Parathyroid adenoma (tissue), 2 donors: ENCODE measurements around the gene SLC16A7.

Experiments used
- H2AFZ ChIP-seq: fragments of 300-600 bp; sonication (generic); one replicate; pipeline ENCODE4 v1.7.0; 2017; ENCODE audit warnings: antibody characterized with exemption, mild to moderate bottlenecking
- H3K27ac ChIP-seq: fragments of 300-600 bp; sonication (generic); one replicate; pipeline ENCODE4 v1.7.0; 2017
- H3K27me3 ChIP-seq: fragments of 300-600 bp; sonication (generic); one replicate; pipeline ENCODE4 v1.7.0; 2017; ENCODE audit warnings: low read length; ENCODE audit not compliant: control insufficient read depth, insufficient read depth
- H3K36me3 ChIP-seq: fragments of 300-600 bp; sonication (generic); one replicate; pipeline ENCODE4 v1.7.0; 2017; ENCODE audit warnings: low read length; ENCODE audit not compliant: control insufficient read depth, insufficient read depth
- H3K4me1 ChIP-seq: fragments of 300-600 bp; sonication (generic); one replicate; pipeline ENCODE4 v1.7.0; 2017; ENCODE audit warnings: control low read depth
- H3K4me2 ChIP-seq: fragments of 300-600 bp; sonication (generic); one replicate; pipeline ENCODE4 v1.7.0; 2017; ENCODE audit warnings: low read length
- H3K4me3 ChIP-seq: fragments of 300-600 bp; sonication (generic); one replicate; pipeline ENCODE4 v1.7.0; 2017; ENCODE audit warnings: low read depth, low read length
- H3K79me2 ChIP-seq: fragments of 300-600 bp; sonication (generic); one replicate; pipeline ENCODE4 v1.7.0; 2017; ENCODE audit warnings: control low read depth
- H3K9ac ChIP-seq: fragments of 300-600 bp; sonication (generic); one replicate; pipeline ENCODE4 v1.7.0; 2017; ENCODE audit warnings: mild to moderate bottlenecking
- H3K9me3 ChIP-seq: fragments of 300-600 bp; sonication (generic); one replicate; pipeline ENCODE4 v1.7.0; 2017; ENCODE audit warnings: low read length; ENCODE audit not compliant: control insufficient read depth
- TF ChIP-seq, protein P1 (sequence below): fragments of 300-600 bp; sonication (generic); IDR thresholded peaks from one replicate; pipeline ENCODE4 v1.7.0; 2017; ENCODE audit warnings: antibody characterized with exemption, mild to moderate bottlenecking
- donor health status: primary hyperparathyroidism.

The SLC16A7 gene

DNA sequence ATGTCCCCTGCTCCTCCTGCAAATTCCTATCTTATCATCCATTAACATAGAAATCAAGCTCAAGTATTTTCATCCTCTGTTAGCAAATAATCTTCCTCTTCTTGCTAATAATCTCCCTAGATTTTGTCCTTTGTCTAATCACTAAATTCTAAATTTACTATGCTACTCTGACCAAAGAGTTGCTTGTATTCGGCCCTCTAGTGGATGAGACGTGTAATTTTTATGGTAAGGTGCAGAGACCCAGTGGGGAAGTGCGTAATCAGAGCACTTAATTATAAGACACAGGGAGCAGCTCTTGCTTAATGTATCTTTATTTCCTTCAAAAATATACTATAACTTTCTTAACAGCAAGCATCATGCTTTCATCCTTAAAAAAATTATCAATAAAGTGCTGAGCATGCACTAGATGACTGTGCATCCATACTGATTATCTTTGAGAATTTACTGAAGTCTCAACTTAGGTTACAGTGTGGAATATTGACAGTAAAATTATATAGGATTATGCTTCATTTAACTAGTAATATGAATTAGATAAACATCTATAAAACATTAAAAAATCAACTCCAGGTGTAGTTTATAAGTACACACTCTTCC is 212.6 kb downstream of the SLC16A7 start:
- no peaks in the 10 kb centered on the region for H3K79me2 ChIP-seq
- no peaks in the 10 kb centered on the region for H3K4me1 ChIP-seq
- no peak overlapping the region for H2AFZ ChIP-seq
- H3K36me3 ChIP-seq: no peaks in the 10 kb centered on the region
- no peak overlapping the region for H3K4me2 ChIP-seq
- TF ChIP-seq, protein P1, sequence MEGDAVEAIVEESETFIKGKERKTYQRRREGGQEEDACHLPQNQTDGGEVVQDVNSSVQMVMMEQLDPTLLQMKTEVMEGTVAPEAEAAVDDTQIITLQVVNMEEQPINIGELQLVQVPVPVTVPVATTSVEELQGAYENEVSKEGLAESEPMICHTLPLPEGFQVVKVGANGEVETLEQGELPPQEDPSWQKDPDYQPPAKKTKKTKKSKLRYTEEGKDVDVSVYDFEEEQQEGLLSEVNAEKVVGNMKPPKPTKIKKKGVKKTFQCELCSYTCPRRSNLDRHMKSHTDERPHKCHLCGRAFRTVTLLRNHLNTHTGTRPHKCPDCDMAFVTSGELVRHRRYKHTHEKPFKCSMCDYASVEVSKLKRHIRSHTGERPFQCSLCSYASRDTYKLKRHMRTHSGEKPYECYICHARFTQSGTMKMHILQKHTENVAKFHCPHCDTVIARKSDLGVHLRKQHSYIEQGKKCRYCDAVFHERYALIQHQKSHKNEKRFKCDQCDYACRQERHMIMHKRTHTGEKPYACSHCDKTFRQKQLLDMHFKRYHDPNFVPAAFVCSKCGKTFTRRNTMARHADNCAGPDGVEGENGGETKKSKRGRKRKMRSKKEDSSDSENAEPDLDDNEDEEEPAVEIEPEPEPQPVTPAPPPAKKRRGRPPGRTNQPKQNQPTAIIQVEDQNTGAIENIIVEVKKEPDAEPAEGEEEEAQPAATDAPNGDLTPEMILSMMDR: peak; percentile 68
- no peak overlapping the region for H3K27ac ChIP-seq
- no peak overlapping the region for H3K4me3 ChIP-seq
- no peak overlapping the region for H3K9ac ChIP-seq
- H3K9me3 ChIP-seq: no peaks in the 10 kb centered on the region
- H3K27me3 ChIP-seq: no peaks in the 10 kb centered on the region

DNA sequence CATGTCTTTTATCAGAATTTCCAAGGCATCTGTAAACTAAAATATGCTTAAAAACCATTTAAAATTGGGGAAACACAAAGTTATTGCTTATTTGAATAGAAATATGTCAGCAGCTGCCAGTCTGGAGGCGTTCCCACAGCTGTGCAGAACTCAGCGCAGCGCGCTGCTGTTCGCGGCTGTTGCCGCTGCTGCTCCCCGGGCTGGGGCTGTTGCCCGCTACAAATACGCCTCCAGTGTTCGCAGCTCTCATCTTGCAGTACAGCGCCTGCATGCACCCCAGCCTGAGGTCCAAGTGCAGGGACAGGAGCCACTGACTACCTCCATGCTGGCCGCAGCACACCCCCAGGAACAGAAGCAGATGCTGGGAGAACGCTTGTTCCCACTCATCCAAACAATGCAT is 216.2 kb downstream of the SLC16A7 start:
- no peaks in the 10 kb centered on the region for H3K9me3 ChIP-seq
- H3K27me3 ChIP-seq: no peaks in the 10 kb centered on the region
- TF ChIP-seq, protein P1: no peak
- H3K27ac ChIP-seq: no peak overlapping the region
- H3K79me2 ChIP-seq: no peaks in the 10 kb centered on the region
- H3K9ac ChIP-seq: no peak overlapping the region
- H3K4me1 ChIP-seq: no peaks in the 10 kb centered on the region
- H3K4me2 ChIP-seq: no peak overlapping the region
- no peaks in the 10 kb centered on the region for H3K36me3 ChIP-seq
- H2AFZ ChIP-seq: no peak overlapping the region
- H3K4me3 ChIP-seq: no peak overlapping the region

DNA sequence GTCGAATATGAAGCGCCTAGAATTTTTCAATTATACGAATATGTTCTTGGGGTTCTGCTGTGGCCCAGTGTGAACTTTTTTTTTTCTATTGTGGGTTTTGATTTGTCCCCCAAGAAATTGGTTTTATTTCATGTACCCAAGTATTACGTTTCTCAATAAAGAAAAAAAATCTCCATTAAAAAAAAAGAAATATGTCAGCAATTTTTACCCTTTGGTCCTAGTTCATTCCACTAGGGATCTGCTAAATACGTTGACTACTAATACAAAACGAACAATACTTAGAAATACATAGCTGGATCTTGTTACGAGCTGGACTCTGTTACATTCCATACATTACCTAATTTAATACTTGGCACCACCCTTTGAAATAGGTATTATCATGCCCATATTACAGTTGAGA is 216.9 kb downstream of the SLC16A7 start:
- no peaks in the 10 kb centered on the region for H3K79me2 ChIP-seq
- no peak overlapping the region for H3K27ac ChIP-seq
- no peaks in the 10 kb centered on the region for H3K36me3 ChIP-seq
- no peaks in the 10 kb centered on the region for H3K27me3 ChIP-seq
- no peak overlapping the region for H3K4me3 ChIP-seq
- no peak overlapping the region for H3K4me2 ChIP-seq
- no peaks in the 10 kb centered on the region for H3K9me3 ChIP-seq
- no peak overlapping the region for H2AFZ ChIP-seq
- H3K9ac ChIP-seq: no peak overlapping the region
- TF ChIP-seq, protein P1: no peak
- H3K4me1 ChIP-seq: no peaks in the 10 kb centered on the region

DNA sequence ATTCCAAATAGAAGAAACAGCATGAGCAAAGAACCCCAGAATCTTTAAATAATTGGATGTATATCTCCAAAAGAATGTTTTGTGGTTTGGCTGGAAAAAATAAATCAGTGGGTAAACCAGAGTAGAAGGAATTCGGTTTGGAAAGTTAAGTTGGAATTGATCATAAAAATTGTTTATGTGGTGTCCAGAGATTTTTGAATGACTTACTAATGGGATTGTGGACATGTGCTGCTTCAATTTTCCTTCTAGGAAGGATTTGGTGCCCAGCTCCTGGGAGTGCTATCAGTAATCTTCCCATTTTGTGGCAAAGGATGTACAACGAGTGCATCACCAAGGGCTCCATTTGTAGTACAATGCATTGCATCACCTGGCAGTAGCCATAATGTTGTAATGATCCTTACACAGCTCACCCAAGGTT is 224.8 kb downstream of the SLC16A7 start:
- Histone ChIP-seq H3K9ac (no peak overlapping the region), H3K79me2 (no peaks in the 10 kb centered on the region), H3K4me3 (no peak overlapping the region), H2AFZ (no peak overlapping the region), H3K27me3 (no peaks in the 10 kb centered on the region), H3K27ac (no peak overlapping the region), H3K9me3 (no peaks in the 10 kb centered on the region), H3K36me3 (no peaks in the 10 kb centered on the region), H3K4me1 (no peaks in the 10 kb centered on the region), H3K4me2 (no peak overlapping the region)
- TF ChIP-seq, protein P1: no peak

DNA sequence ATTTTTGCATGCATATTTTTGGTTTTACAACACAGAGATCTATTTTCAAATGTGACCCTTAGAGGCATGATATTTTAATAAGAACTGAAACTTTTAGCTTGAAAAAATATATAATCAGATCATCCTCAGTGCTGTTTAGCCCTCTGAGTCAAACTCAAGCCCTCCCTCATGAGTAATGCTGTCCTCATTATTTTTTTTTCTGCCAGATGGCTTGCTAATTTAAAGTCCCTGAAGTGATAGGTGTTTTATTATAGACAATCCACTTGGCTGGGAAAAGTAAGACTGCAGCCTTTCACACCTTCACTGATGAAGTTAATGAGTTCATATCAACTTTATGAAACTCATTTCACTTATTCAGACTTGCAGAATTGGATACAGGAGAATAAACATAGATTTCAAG is 227.7 kb downstream of the SLC16A7 start:
- Histone ChIP-seq H3K27me3 (no peaks in the 10 kb centered on the region), H3K79me2 (no peaks in the 10 kb centered on the region), H2AFZ (no peak overlapping the region), H3K9ac (no peak overlapping the region), H3K27ac (no peak overlapping the region), H3K36me3 (no peaks in the 10 kb centered on the region), H3K4me3 (no peak overlapping the region), H3K4me2 (no peak overlapping the region), H3K4me1 (no peaks in the 10 kb centered on the region), H3K9me3 (no peaks in the 10 kb centered on the region)
- TF ChIP-seq, protein P1: no peak
